B cell (primary cell): ENCODE results near the gene ASPG. TPM values are rescaled to one million over a fixed set of nuclear protein-coding genes. Genes with fewer than 3 reads are reported as not detected.

ENCODE experiments used
- ATAC-seq: fragments of 200-7000 bp; cut with Tn5 transposase; one replicate; pipeline ENCODE4 v1.10.0; 2021; ENCODE audit warnings: low read depth, mild to moderate bottlenecking, moderate number of reproducible peaks, moderate library complexity
- CTCF ChIA-PET: fragments of 350-600 bp; sonication (Branson Sonifier 250); formaldehyde crosslinking; loops from one replicate; lab custom pipeline; 2021; ENCODE audit warnings: antibody characterized with exemption, inconsistent platforms; lab: Charles Lee
- POLR2A ChIA-PET: fragments of 350-600 bp; sonication (Branson Sonifier 250); formaldehyde crosslinking; loops from one replicate; lab custom pipeline; 2021; ENCODE audit warnings: antibody characterized with exemption; lab: Charles Lee
- DNase-seq: peaks from one replicate; pipeline ENCODE4 v3.0.0; 2013
- H2AFZ ChIP-seq: 2 replicates; pipeline ENCODE4 v1.6.1; 2012; ENCODE audit warnings: mild to moderate bottlenecking, low read depth, low read length; ENCODE audit not compliant: insufficient read depth, poor library complexity, severe bottlenecking
- H3K27ac ChIP-seq, 2 donors: 1 replicate in 1 of 2; 2 replicates in 1 of 2; pipeline ENCODE4 v1.5.1; 2012 to 2013; ENCODE audit warnings: low read length in 2 of 2, mild to moderate bottlenecking in 2 of 2, moderate library complexity in 1 of 2
- H3K27me3 ChIP-seq, 4 experiments: fragments of 200-600 bp in 1 of 4; sonication (generic) in 1 of 4; replicated peaks in 1 of 4; 1 replicate in 2 of 4; 2 replicates in 2 of 4; pipeline versions ENCODE4 v1.6.1 to v1.7.0; 2013 to 2016; ENCODE audit warnings: low read length in 3 of 4, mild to moderate bottlenecking in 2 of 4, mixed read lengths in 1 of 4, moderate library complexity in 1 of 4; ENCODE audit not compliant: insufficient read depth in 4 of 4, control insufficient read depth in 3 of 4; ENCODE audit errors: control extremely low read depth in 1 of 4
- H3K36me3 ChIP-seq, 2 experiments: replicated peaks in 1 of 2; 1 replicate in 1 of 2; 2 replicates in 1 of 2; pipeline versions ENCODE4 v1.6.1 to v1.7.1; 2013; ENCODE audit warnings: low read length in 1 of 2; ENCODE audit not compliant: insufficient read depth in 2 of 2, control insufficient read depth in 1 of 2; ENCODE audit errors: control extremely low read depth in 1 of 2, extremely low read depth in 1 of 2
- H3K4me1 ChIP-seq, 2 donors: fragments of 200-600 bp in 1 of 2; sonication (generic) in 1 of 2; 1 replicate in 1 of 2; 2 replicates in 1 of 2; pipeline versions ENCODE4 v1.5.1 to v1.6.1; 2013 to 2017; ENCODE audit warnings: low read length in 2 of 2; ENCODE audit not compliant: control insufficient read depth in 2 of 2, insufficient read depth in 2 of 2
- H3K4me2 ChIP-seq: replicated peaks from 2 replicates; pipeline ENCODE3; 2012; ENCODE audit warnings: mild to moderate bottlenecking, low read depth, low read length; ENCODE audit not compliant: poor library complexity, severe bottlenecking
- H3K4me3 ChIP-seq, 5 experiments: fragments of 200-600 bp in 1 of 5; sonication (generic) in 1 of 5; 1 replicate in 3 of 5; 2 replicates in 2 of 5; pipeline versions ENCODE4 v1.5.1 to v1.7.0; 2011 to 2016; ENCODE audit warnings: low read length in 4 of 5, mild to moderate bottlenecking in 4 of 5, low read depth in 2 of 5, control low read depth in 1 of 5, moderate library complexity in 1 of 5; ENCODE audit not compliant: insufficient read depth in 1 of 5; ENCODE audit errors: control extremely low read depth in 1 of 5, extremely low read depth in 1 of 5
- H3K79me2 ChIP-seq: fragments of 200-600 bp; sonication (generic); one replicate; pipeline ENCODE4 v1.6.0; 2016; ENCODE audit warnings: low read length; ENCODE audit not compliant: control insufficient read depth, insufficient read depth
- H3K9ac ChIP-seq: fragments of 200-600 bp; sonication (generic); 2 replicates; pipeline ENCODE4 v1.6.1; 2017; ENCODE audit warnings: mild to moderate bottlenecking, low read length, moderate library complexity
- H3K9me3 ChIP-seq, 3 donors: one replicate each; pipeline versions ENCODE4 v1.6.1 to v1.7.1; 2013; ENCODE audit warnings: low read length in 2 of 3; ENCODE audit not compliant: control insufficient read depth in 2 of 3, insufficient read depth in 1 of 3; ENCODE audit errors: control extremely low read depth in 1 of 3
- H4K20me1 ChIP-seq: 2 replicates; pipeline ENCODE4 v1.6.0; 2012; ENCODE audit warnings: mild to moderate bottlenecking, low read length; ENCODE audit not compliant: insufficient read depth, control insufficient read depth, poor library complexity, severe bottlenecking
- H3K27ac Mint-ChIP-seq: one replicate; pipeline ENCODE4 v1.8.0; 2021; ENCODE audit warnings: mixed read lengths
- H3K27me3 Mint-ChIP-seq: one replicate; pipeline ENCODE4 v1.8.0; 2021; ENCODE audit warnings: mixed read lengths
- H3K4me1 Mint-ChIP-seq: one replicate; pipeline ENCODE4 v1.8.0; 2021; ENCODE audit warnings: mixed read lengths
- H3K4me3 Mint-ChIP-seq: one replicate; pipeline ENCODE4 v1.8.0; 2021; ENCODE audit warnings: mixed read lengths
- H3K9me3 Mint-ChIP-seq: one replicate; pipeline ENCODE4 v1.8.0; 2022; ENCODE audit warnings: mixed read lengths; ENCODE audit not compliant: insufficient read depth
- CTCF ChIP-seq: fragments of 200-600 bp; IDR thresholded peaks from one replicate; pipeline ENCODE4 v1.8.0; 2022; ENCODE audit warnings: antibody characterized with exemption, mild to moderate bottlenecking
- EZH2 ChIP-seq: IDR thresholded peaks from 2 replicates; pipeline ENCODE4 v1.6.1; 2012; ENCODE audit warnings: borderline replicate concordance, low read depth, mild to moderate bottlenecking, moderate library complexity, low read length; ENCODE audit not compliant: insufficient read depth, poor library complexity, severe bottlenecking
- WGBS: methylation state at CpG from one replicate; pipeline ENCODE4 v1.1.5; 2013; ENCODE audit warnings: missing lambda C conversion rate; ENCODE audit not compliant: insufficient coverage; 5-methylcytosine and 5-hydroxymethylcytosine counted together
- intact Hi-C: fragments of 100-400 bp; cut with micrococcal nuclease; formaldehyde crosslinking; loops from one replicate; pipeline ENCODE4 v1.10.0; 2022
- polyA plus RNA-seq: library from polyadenylated mRNA; depleted of rRNA; stranded (reverse); fragments of >200 nt; gene quantifications from 2 replicates; pipeline ENCODE4 v1.2.3, GENCODE V29; 2012
- total RNA-seq, 2 donors: library from RNA; stranded (reverse); fragments of 120-200 nt in 1 of 2; gene quantifications; 1 replicate in 1 of 2; 2 replicates in 1 of 2; pipeline versions ENCODE4 v1.2.3 to v1.2.4, GENCODE V29; 2013 to 2022

Gene ASPG
- total and polyA plus RNA-seq, 2 donors (not counting 1 experiment from before 2014, with no cell fraction given) = not detected

- Mint-ChIP-seq H3K27ac (no peak overlapping the region), H3K4me1 (peaks cover 6% of the 10 kb centered on the region), H3K27me3 (peaks cover 16% of the 10 kb centered on the region), H3K4me3 (no peak overlapping the region), H3K9me3 (peaks cover 11% of the 10 kb centered on the region)
- H2AFZ ChIP-seq = no peak overlapping the region
- intact Hi-C loops = no loop called here
- no peaks in the 10 kb centered on the region for H3K79me2 ChIP-seq
- peaks cover 4 to 8% of the 10 kb centered on the region in 2 donors for H3K4me1 ChIP-seq
- no CpG with 5 or more reads among the region's 6 CpGs for WGBS
- H3K27ac ChIP-seq = no peak overlapping the region
- H4K20me1 ChIP-seq = no peaks in the 10 kb centered on the region
- H3K36me3 ChIP-seq = no peaks in the 10 kb centered on the region
- no peak overlapping the region for H3K4me3 ChIP-seq
- ChIA-PET CTCF (interaction anchor here (0.7 to 1.3 kb wide), 2 partner anchors 23 to 267 kb away, joined by 3 to 5 read pairs; no protein-coding TSS in a partner anchor), POLR2A (no interaction called here)
- no peaks in the 10 kb centered on the region for H3K27me3 ChIP-seq
- ATAC-seq = no peak
- H3K4me2 ChIP-seq = no peak overlapping the region
- TF ChIP-seq CTCF (no peak), EZH2 (no peak)
- H3K9ac ChIP-seq = no peak overlapping the region
- H3K9me3 ChIP-seq = peaks cover 0 to 10% (median 6%) of the 10 kb centered on the region in 3 donors
- no peak for DNase-seq
These were observed 9.9 kb upstream of the ASPG start for GRCh38 chr14:104075530-104076151.

- TF ChIP-seq CTCF (no peak), EZH2 (no peak)
- 80% methylated on average over 3 of the region's 5 CpGs for WGBS
- Histone ChIP-seq H3K27me3 (no peaks in the 10 kb centered on the region), H3K36me3 (no peaks in the 10 kb centered on the region), H4K20me1 (no peaks in the 10 kb centered on the region), H2AFZ (no peak overlapping the region), H3K4me1 (peaks cover 4 to 8% of the 10 kb centered on the region in 2 donors), H3K9me3 (peaks cover 0 to 10% (median 6%) of the 10 kb centered on the region in 3 donors), H3K27ac (no peak overlapping the region), H3K4me2 (no peak overlapping the region), H3K79me2 (no peaks in the 10 kb centered on the region), H3K4me3 (no peak overlapping the region), H3K9ac (no peak overlapping the region)
- DNase-seq (no peak), ATAC-seq (no peak)
- no peak overlapping the region for H3K27ac Mint-ChIP-seq
- peaks cover 16% of the 10 kb centered on the region for H3K27me3 Mint-ChIP-seq
- H3K4me1 Mint-ChIP-seq = peaks cover 6% of the 10 kb centered on the region
- peaks cover 11% of the 10 kb centered on the region for H3K9me3 Mint-ChIP-seq
- POLR2A ChIA-PET = no interaction called here
- no peak overlapping the region for H3K4me3 Mint-ChIP-seq
- CTCF ChIA-PET = interaction anchor here (1.2 to 1.6 kb wide), 4 partner anchors 8 to 563 kb away, joined by 3 to 10 read pairs (median 6); no protein-coding TSS in a partner anchor
- intact Hi-C loops = no loop called here
These were observed 8.8 kb upstream of the ASPG start for GRCh38 chr14:104076743-104077142.
